Natural killer cell (primary cell): ENCODE data around the gene PDE10A. TPM values are rescaled to one million over a fixed set of nuclear protein-coding genes. Genes with fewer than 3 reads are reported as not detected.

Experiments
- ATAC-seq, 3 donors: fragments of 150-1000 bp in 2 of 3; fragments of 200-7000 bp in 1 of 3; cut with Tn5 transposase; 1 replicate in 1 of 3; 2 replicates in 2 of 3; pipeline ENCODE4 v1.10.0; 2021; ENCODE audit warnings: mild to moderate bottlenecking in 2 of 3, moderate library complexity in 2 of 3
- DNase-seq, 2 donors: peaks; one replicate each; pipeline versions ENCODE4 v3.0.0 to v3.0.0-alpha.2; 2013 to 2021; ENCODE audit warnings: mixed read lengths in 1 of 2
- H3K27ac ChIP-seq: one replicate; pipeline ENCODE4 v1.5.1; 2013; ENCODE audit warnings: mild to moderate bottlenecking, low read length
- H3K27me3 ChIP-seq: one replicate; pipeline ENCODE4 v1.6.1; 2013; ENCODE audit warnings: low read length; ENCODE audit not compliant: control insufficient read depth, insufficient read depth
- H3K36me3 ChIP-seq: one replicate; pipeline ENCODE4 v1.6.1; 2013; ENCODE audit warnings: low read length; ENCODE audit not compliant: control insufficient read depth, insufficient read depth
- H3K4me1 ChIP-seq: one replicate; pipeline ENCODE4 v1.6.1; 2013; ENCODE audit warnings: low read length; ENCODE audit not compliant: control insufficient read depth, insufficient read depth
- H3K4me3 ChIP-seq: one replicate; pipeline ENCODE4 v1.5.1; 2013; ENCODE audit warnings: low read length
- H3K9me3 ChIP-seq: one replicate; pipeline ENCODE4 v1.6.1; 2013; ENCODE audit warnings: low read length; ENCODE audit not compliant: control insufficient read depth, insufficient read depth
- H3K27ac Mint-ChIP-seq, 2 donors: one replicate each; pipeline ENCODE4 v1.8.0; 2022; ENCODE audit warnings: mild to moderate bottlenecking in 2 of 2, mixed read lengths in 2 of 2, moderate library complexity in 1 of 2
- H3K27me3 Mint-ChIP-seq, 2 donors: one replicate each; pipeline ENCODE4 v1.8.0; 2022; ENCODE audit warnings: low read depth in 2 of 2, mixed read lengths in 2 of 2
- H3K36me3 Mint-ChIP-seq: one replicate; pipeline ENCODE4 v1.8.0; 2022; ENCODE audit warnings: mixed read lengths
- H3K4me1 Mint-ChIP-seq, 2 donors: one replicate each; pipeline ENCODE4 v1.8.0; 2022; ENCODE audit warnings: mixed read lengths in 2 of 2
- H3K4me3 Mint-ChIP-seq: one replicate; pipeline ENCODE4 v1.8.0; 2022; ENCODE audit warnings: mild to moderate bottlenecking, moderate library complexity, mixed read lengths
- H3K9me3 Mint-ChIP-seq, 2 donors: one replicate each; pipeline ENCODE4 v1.8.0; 2022; ENCODE audit warnings: mixed read lengths in 2 of 2
- CTCF ChIP-seq: fragments of 200-600 bp; IDR thresholded peaks from one replicate; pipeline ENCODE4 v1.8.0; 2022; ENCODE audit warnings: antibody characterized with exemption
- WGBS: methylation state at CpG from one replicate; pipeline ENCODE4 v1.1.7; 2013; ENCODE audit warnings: missing lambda C conversion rate; ENCODE audit not compliant: insufficient coverage; 5-methylcytosine and 5-hydroxymethylcytosine counted together
- intact Hi-C: fragments of 100-400 bp; cut with micrococcal nuclease; formaldehyde crosslinking; loops from one replicate; pipeline ENCODE4 v1.14.2; 2022
- total RNA-seq, 4 donors: library from RNA; stranded (reverse); fragments of 120-200 nt in 1 of 4; gene quantifications; one replicate each; pipeline versions ENCODE4 v1.2.3 to v1.2.4, GENCODE V29; 2013 to 2022

PDE10A gene
- total RNA-seq = not detected
- 0.16 TPM for total RNA-seq (2013)

- no peaks in the 10 kb centered on the region for H3K36me3 ChIP-seq
- H3K27me3 Mint-ChIP-seq = peaks cover 49 to 54% of the 10 kb centered on the region in 2 donors
- H3K27ac ChIP-seq = no peak within 1 kb of the TSS
- H3K4me3 ChIP-seq = no peak within 1 kb of the TSS
- no peak for DNase-seq
- peaks cover 9% of the 10 kb centered on the region for H3K4me1 ChIP-seq
- intact Hi-C loops = no loop called here
- no peak for ATAC-seq
- H3K27me3 ChIP-seq = peaks cover 14% of the 10 kb centered on the region
- TF ChIP-seq CTCF = no peak
- WGBS = 1% methylated on average over 80 of the region's 80 CpGs
- H3K4me3 Mint-ChIP-seq = no peak within 1 kb of the TSS
- no peaks in the 10 kb centered on the region for H3K36me3 Mint-ChIP-seq
- H3K9me3 ChIP-seq = no peaks in the 10 kb centered on the region
- no peaks in the 10 kb centered on the region for H3K9me3 Mint-ChIP-seq
- no peak within 1 kb of the TSS for H3K27ac Mint-ChIP-seq
- no peaks in the 10 kb centered on the region for H3K4me1 Mint-ChIP-seq
These were observed at the start of gene PDE10A for GRCh38 chr6:165662749-165663376. TSS of gene PDE10A (minus strand) at chr6:165663241. CDS start at chr6:165662811, 430 bp downstream.

DNA sequence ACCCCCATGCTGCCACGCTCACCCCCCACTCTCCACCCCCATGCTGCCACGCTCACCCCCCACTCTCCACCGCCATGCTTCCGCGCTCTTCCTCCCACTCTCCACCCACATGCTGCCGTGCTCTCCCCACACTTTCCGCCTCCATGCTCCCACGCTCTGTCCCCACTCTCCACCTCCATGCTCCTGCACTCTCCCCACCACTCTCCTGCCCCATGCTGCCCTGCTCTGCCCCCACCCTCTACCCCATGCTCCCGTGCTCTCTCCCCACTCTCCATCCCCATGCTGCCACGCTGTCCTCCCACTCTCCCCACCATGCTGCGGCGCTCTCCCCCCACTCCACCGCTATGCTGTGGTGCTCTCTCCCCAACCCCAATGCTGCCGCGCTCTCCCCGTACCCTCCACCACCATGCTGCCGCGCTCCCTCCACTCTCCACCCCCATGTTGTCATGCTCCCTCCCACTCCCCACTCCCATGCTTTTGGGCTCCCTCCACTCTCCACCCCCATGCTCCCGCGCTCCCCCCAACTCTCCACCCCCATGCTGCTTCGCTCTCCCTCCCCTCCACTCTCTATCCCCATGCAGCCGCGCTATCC, 46.0 kb upstream of the PDE10A start:
- Mint-ChIP-seq H3K36me3 (no peaks in the 10 kb centered on the region), H3K9me3 (no peaks in the 10 kb centered on the region), H3K4me3 (no peak overlapping the region), H3K4me1 (no peaks in the 10 kb centered on the region), H3K27me3 (peaks cover 0 to 2% of the 10 kb centered on the region in 2 donors), H3K27ac (no peak overlapping the region)
- no peak for TF ChIP-seq CTCF
- no peaks in the 10 kb centered on the region for H3K9me3 ChIP-seq
- H3K4me3 ChIP-seq = no peak overlapping the region
- H3K36me3 ChIP-seq = no peaks in the 10 kb centered on the region
- ATAC-seq (no peak), DNase-seq (no peak)
- intact Hi-C loops = no loop called here
- no peak overlapping the region for H3K27ac ChIP-seq
- no peaks in the 10 kb centered on the region for H3K4me1 ChIP-seq
- WGBS = 95% methylated on average over 23 of the region's 23 CpGs
- no peaks in the 10 kb centered on the region for H3K27me3 ChIP-seq

GRCh38 chr6:165707067-165707853, 44.2 kb upstream of the PDE10A start:
- no peak overlapping the region for H3K27ac Mint-ChIP-seq
- no peaks in the 10 kb centered on the region for H3K36me3 ChIP-seq
- DNase-seq (no peak), ATAC-seq (peak in 1 of 3 donors; percentile 43)
- no peaks in the 10 kb centered on the region for H3K9me3 ChIP-seq
- H3K27ac ChIP-seq = no peak overlapping the region
- intact Hi-C loops = no loop called here
- no peaks in the 10 kb centered on the region for H3K9me3 Mint-ChIP-seq
- no peaks in the 10 kb centered on the region for H3K4me1 Mint-ChIP-seq
- no peak for TF ChIP-seq CTCF
- no peaks in the 10 kb centered on the region for H3K4me1 ChIP-seq
- no peak overlapping the region for H3K4me3 Mint-ChIP-seq
- no peaks in the 10 kb centered on the region for H3K36me3 Mint-ChIP-seq
- H3K4me3 ChIP-seq = no peak overlapping the region
- H3K27me3 Mint-ChIP-seq = peaks cover 0 to 2% of the 10 kb centered on the region in 2 donors
- no peaks in the 10 kb centered on the region for H3K27me3 ChIP-seq
- WGBS = 90% methylated on average over 14 of the region's 14 CpGs
